SK-N-SH treated with all-trans-retinoic acid at 6 μM for 48 hours (cell line): ENCODE data around the gene TRIM65.

ENCODE experiments used
- ATAC-seq: fragments of 200-7000 bp; cut with Tn5 transposase; 3 replicates; pipeline ENCODE4 v1.9.1; 2020; ENCODE audit warnings: mild to moderate bottlenecking, moderate library complexity
- ARNTL ChIP-seq: fragments of 450-650 bp; formaldehyde crosslinking; IDR thresholded peaks from 2 replicates; pipeline ENCODE4 v1.5.0; 2020; ENCODE audit warnings: low read depth, mild to moderate bottlenecking, moderate library complexity, borderline replicate concordance
- CREB5 ChIP-seq: fragments of 250-450 bp; sonication (Bioruptor Pico); IDR thresholded peaks from 2 replicates; pipeline ENCODE4 v1.5.1; 2020; ENCODE audit warnings: low read depth, mild to moderate bottlenecking, moderate library complexity
- CSDC2 ChIP-seq: fragments of 250-450 bp; sonication (Bioruptor Pico); IDR thresholded peaks from 2 replicates; pipeline ENCODE4 v1.5.0; 2020; ENCODE audit warnings: mild to moderate bottlenecking, moderate library complexity
- ESRRG ChIP-seq: fragments of 250-450 bp; sonication (Bioruptor Pico); IDR thresholded peaks from 2 replicates; pipeline ENCODE4 v1.6.1; 2021; ENCODE audit warnings: mild to moderate bottlenecking
- GLIS3 ChIP-seq: fragments of 250-450 bp; sonication (Bioruptor Pico); IDR thresholded peaks from 2 replicates; pipeline ENCODE4 v1.5.0; 2020; ENCODE audit warnings: mild to moderate bottlenecking, moderate library complexity
- ISL1 ChIP-seq: fragments of 250-450 bp; sonication (Bioruptor Pico); IDR thresholded peaks from 2 replicates; pipeline ENCODE4 v2.1.2; 2022; ENCODE audit warnings: mild to moderate bottlenecking, moderate library complexity
- OSR1 ChIP-seq: fragments of 250-450 bp; sonication (Bioruptor Pico); IDR thresholded peaks from 2 replicates; pipeline ENCODE4 v1.8.0; 2022; ENCODE audit warnings: moderate library complexity, mild to moderate bottlenecking, inconsistent platforms
- PATZ1 ChIP-seq: fragments of 250-450 bp; sonication (Bioruptor Pico); IDR thresholded peaks from 2 replicates; pipeline ENCODE4 v1.8.0; 2020; ENCODE audit warnings: mild to moderate bottlenecking, moderate library complexity, borderline replicate concordance
- POU6F1 ChIP-seq: fragments of 250-450 bp; sonication (Bioruptor Pico); IDR thresholded peaks from 2 replicates; pipeline ENCODE4 v1.8.0; 2021; ENCODE audit warnings: low read depth, mild to moderate bottlenecking, moderate library complexity, borderline replicate concordance
- PPARA ChIP-seq: fragments of 250-450 bp; sonication (Bioruptor Pico); IDR thresholded peaks from 2 replicates; pipeline ENCODE4 v1.5.0; 2020; ENCODE audit warnings: mild to moderate bottlenecking, borderline replicate concordance
- RARB ChIP-seq: fragments of 250-450 bp; sonication (Bioruptor Pico); IDR thresholded peaks from 2 replicates; pipeline ENCODE4 v1.8.0; 2021; ENCODE audit warnings: mild to moderate bottlenecking, moderate library complexity
- SNAI2 ChIP-seq: fragments of 250-450 bp; sonication (Bioruptor Pico); IDR thresholded peaks from 2 replicates; pipeline ENCODE4 v1.5.0; 2020; ENCODE audit warnings: mild to moderate bottlenecking, moderate library complexity
- TCF4 ChIP-seq: fragments of 250-450 bp; sonication (Bioruptor Pico); IDR thresholded peaks from 2 replicates; pipeline ENCODE4 v1.8.0; 2021; ENCODE audit warnings: mild to moderate bottlenecking, moderate library complexity, borderline replicate concordance
- TOX ChIP-seq: fragments of 250-450 bp; sonication (Bioruptor Pico); IDR thresholded peaks from 2 replicates; pipeline ENCODE4 v1.8.0; 2021; ENCODE audit warnings: mild to moderate bottlenecking, moderate library complexity, borderline replicate concordance
- TSHZ2 ChIP-seq: fragments of 250-450 bp; sonication (Bioruptor Pico); IDR thresholded peaks from 2 replicates; pipeline ENCODE4 v1.5.0; 2020; ENCODE audit warnings: mild to moderate bottlenecking, moderate library complexity
- ZC3H10 ChIP-seq: fragments of 250-450 bp; sonication (Bioruptor Pico); IDR thresholded peaks from 2 replicates; pipeline ENCODE4 v1.5.1; 2021; ENCODE audit warnings: mild to moderate bottlenecking, moderate library complexity
- ZFP3 ChIP-seq: fragments of 250-450 bp; sonication (Bioruptor Pico); IDR thresholded peaks from 2 replicates; pipeline ENCODE4 v1.5.0; 2020; ENCODE audit warnings: mild to moderate bottlenecking, moderate library complexity
- ZFP30 ChIP-seq: fragments of 450-650 bp; formaldehyde crosslinking; IDR thresholded peaks from 2 replicates; pipeline ENCODE4 v1.5.0; 2022; ENCODE audit warnings: mild to moderate bottlenecking, moderate library complexity
- ZNF70 ChIP-seq: fragments of 450-650 bp; formaldehyde crosslinking; IDR thresholded peaks from 2 replicates; pipeline ENCODE4 v1.5.0; 2020; ENCODE audit warnings: mild to moderate bottlenecking, moderate library complexity

TRIM65 gene

GRCh38 chr17:75891605-75892555 lies 4.9 kb downstream of the TRIM65 start:
- no peak for TF ChIP-seq TOX (CRISPR knock-in tag)
- no peak for TF ChIP-seq POU6F1 (CRISPR knock-in tag)
- TF ChIP-seq ARNTL: no peak
- no peak for TF ChIP-seq TCF4 (CRISPR knock-in tag)
- TF ChIP-seq CREB5 (CRISPR knock-in tag): no peak
- no peak for TF ChIP-seq ISL1 (CRISPR knock-in tag)
- TF ChIP-seq TSHZ2 (CRISPR knock-in tag): no peak
- TF ChIP-seq ESRRG (CRISPR knock-in tag): no peak
- TF ChIP-seq ZFP30: no peak
- TF ChIP-seq GLIS3: no peak
- TF ChIP-seq OSR1 (CRISPR knock-in tag): no peak
- no peak for TF ChIP-seq PPARA (CRISPR knock-in tag)
- TF ChIP-seq ZNF70 (CRISPR knock-in tag): no peak
- no peak for TF ChIP-seq ZC3H10 (CRISPR knock-in tag)
- TF ChIP-seq SNAI2 (CRISPR knock-in tag): no peak
- no peak for ATAC-seq

GRCh38 chr17:75891022-75891604 lies 5.6 kb downstream of the TRIM65 start:
- TF ChIP-seq TSHZ2 (CRISPR knock-in tag) (no peak), ARNTL (no peak), RARB (CRISPR knock-in tag) (no peak), ZC3H10 (CRISPR knock-in tag) (no peak), PPARA (CRISPR knock-in tag) (no peak), TOX (CRISPR knock-in tag) (no peak), ZFP3 (CRISPR knock-in tag) (no peak), POU6F1 (CRISPR knock-in tag) (no peak), ISL1 (CRISPR knock-in tag) (no peak), ZFP30 (no peak), CREB5 (CRISPR knock-in tag) (no peak), CSDC2 (CRISPR knock-in tag) (no peak), SNAI2 (CRISPR knock-in tag) (no peak), PATZ1 (no peak)
- TF ChIP-seq, all 23 proteins: peak for 0
- no peak for ATAC-seq
